NCI-H2196 (cell line): ENCODE results near the gene MT2A.

Experiments used
- DNase-seq: peaks from one replicate; lab custom pipeline; 2025; ENCODE audit not compliant: unreplicated experiment; lab: John Stamatoyannopoulos, UW

Gene MT2A

GRCh38 chr16:56636616-56637413 is 28.4 kb downstream of the MT2A start:
- no peak for DNase-seq

GRCh38 chr16:56637814-56638750 is 29.7 kb downstream of the MT2A start, which contains the start of gene MT1A:
TSS of gene MT1A (plus strand) at chr16:56638666. CDS start at chr16:56638739, 73 bp downstream.
- no peak for DNase-seq

- DNase-seq, result no peak
These were observed 30.7 kb downstream of the MT2A start for GRCh38 chr16:56639045-56639444.

GRCh38 chr16:56640076-56640475 is 31.7 kb downstream of the MT2A start:
- DNase-seq, result no peak

GRCh38 chr16:56641166-56641565 is 32.8 kb downstream of the MT2A start:
- DNase-seq, result no peak

GRCh38 chr16:56643080-56643778 is 34.8 kb downstream of the MT2A start:
- DNase-seq, result no peak

- DNase-seq, result no peak
These were observed 35.4 kb downstream of the MT2A start for GRCh38 chr16:56643833-56644232.

- DNase-seq, result no peak
These were observed 36.9 kb downstream of the MT2A start for GRCh38 chr16:56645311-56645710.

- no peak for DNase-seq
These were observed 37.5 kb downstream of the MT2A start for GRCh38 chr16:56645838-56646237.

GRCh38 chr16:56647641-56648431 is 39.5 kb downstream of the MT2A start:
- DNase-seq, result no peak

GRCh38 chr16:56649271-56649670 is 40.9 kb downstream of the MT2A start:
- DNase-seq, result no peak

- no peak for DNase-seq
These were observed 41.4 kb downstream of the MT2A start for GRCh38 chr16:56649820-56650219.

GRCh38 chr16:56651586-56651985 is 43.2 kb downstream of the MT2A start, which contains the start of gene MT1B:
TSS of gene MT1B (plus strand) at chr16:56651886. CDS start at chr16:56651954, 68 bp downstream.
- no peak for DNase-seq

- no peak for DNase-seq
These were observed 44.2 kb downstream of the MT2A start for GRCh38 chr16:56652600-56652999.

- no peak for DNase-seq
These were observed 44.8 kb downstream of the MT2A start for GRCh38 chr16:56653218-56653617.

GRCh38 chr16:56657555-56658326 is 49.4 kb downstream of the MT2A start, which contains the start of gene MT1F:
TSS of gene MT1F (plus strand) at chr16:56657959. CDS start at chr16:56658059, 100 bp downstream.
- no peak for DNase-seq

- DNase-seq, result no peak
These were observed 50.0 kb downstream of the MT2A start for GRCh38 chr16:56658327-56658875.
